ENCODE results near the gene XPA.

- TF ChIP-seq STAT6 (CRISPR knock-in tag; conservative IDR thresholded peaks at IDR 0.05; ENCODE audit: low read depth): no peak
- TF ChIP-seq ATF2 (CRISPR knock-in tag; IDR thresholded peaks at IDR 0.05; ENCODE audit: borderline replicate concordance, low read depth): no peak
- TF ChIP-seq FOXP1 (CRISPR knock-in tag; IDR thresholded peaks at IDR 0.05; ENCODE audit: borderline replicate concordance): no peak
- TF ChIP-seq CTCF (IDR thresholded peaks at IDR 0.05): no peak
- no peak for TF ChIP-seq NFYB (CRISPR knock-in tag; conservative IDR thresholded peaks at IDR 0.05; ENCODE audit: low read depth)
- TF ChIP-seq USF1 (CRISPR knock-in tag; IDR thresholded peaks at IDR 0.05): no peak
- no peak for TF ChIP-seq GABPB1 (CRISPR knock-in tag; IDR thresholded peaks at IDR 0.05)
- TF ChIP-seq PRRX2 (CRISPR knock-in tag; IDR thresholded peaks at IDR 0.05): no peak
Observed at GRCh38 chr9:97717866-97718265, 20.7 kb upstream of the XPA start.

All from WTC11 (cell line).